Erythroblast (primary cell): ENCODE data around the gene NTRK1.

Source experiments
- DNase-seq, 2 experiments: peaks; one replicate each; lab custom pipeline; 2025; lab: John Stamatoyannopoulos, UW
- GATA1 ChIP-seq: IDR thresholded peaks from 2 replicates; pipeline ENCODE4 v1.6.1; 2011; ENCODE audit warnings: low read depth, mild to moderate bottlenecking, control low read depth, low read length, moderate library complexity
- POLR2A ChIP-seq: IDR thresholded peaks from 2 replicates; pipeline ENCODE4 v1.6.1; 2011; ENCODE audit warnings: mild to moderate bottlenecking, low read length

NTRK1 gene

GRCh38 chr1:156860628-156861423, at the start of gene NTRK1:
NTRK1 (plus strand) TSS chr1:156860865; CDS start chr1:156860935, 70 bp downstream.
- TF ChIP-seq GATA1 (no peak), POLR2A (no peak)
- DNase-seq = peak; percentile 41 to 46

- DNase-seq = no peak
- TF ChIP-seq POLR2A = no peak
- no peak for TF ChIP-seq GATA1
These were observed 49.5 kb upstream of the NTRK1 start for GRCh38 chr1:156811168-156811567.

DNA sequence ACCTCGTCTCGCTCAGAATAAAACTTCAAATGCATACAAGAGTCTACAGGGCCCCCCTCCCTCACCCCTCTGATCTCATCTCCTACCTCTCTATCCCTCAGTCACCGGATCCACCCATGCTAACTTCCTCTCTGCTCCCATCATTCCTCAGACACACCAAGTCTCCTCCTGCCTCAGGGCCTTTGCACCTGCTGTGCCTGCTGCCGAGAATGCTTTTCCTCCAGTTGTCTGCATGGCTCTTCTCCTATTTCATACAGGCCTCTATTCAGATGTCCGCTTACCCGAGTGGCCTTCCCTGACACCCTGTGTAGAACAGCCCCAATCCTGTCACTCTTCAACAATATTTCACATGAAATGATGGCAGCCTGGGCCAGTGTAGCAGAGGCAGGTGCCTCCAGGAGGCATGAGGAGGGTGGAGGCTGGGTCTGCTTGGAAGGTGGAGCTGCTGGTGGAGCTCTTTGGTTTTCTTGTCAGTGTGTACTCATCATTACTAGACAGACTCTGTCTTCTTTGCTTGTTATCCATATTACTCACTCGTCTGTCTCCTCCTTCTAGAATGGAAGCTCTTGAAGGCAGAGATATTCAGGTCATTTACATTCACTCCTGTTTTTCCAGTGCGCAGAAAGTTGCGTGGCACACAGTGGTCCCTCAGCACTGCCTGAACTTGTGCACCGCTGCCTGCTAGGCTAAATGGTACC, 48.2 kb upstream of the NTRK1 start:
- DNase-seq = no peak
- TF ChIP-seq POLR2A = no peak
- no peak for TF ChIP-seq GATA1

DNA sequence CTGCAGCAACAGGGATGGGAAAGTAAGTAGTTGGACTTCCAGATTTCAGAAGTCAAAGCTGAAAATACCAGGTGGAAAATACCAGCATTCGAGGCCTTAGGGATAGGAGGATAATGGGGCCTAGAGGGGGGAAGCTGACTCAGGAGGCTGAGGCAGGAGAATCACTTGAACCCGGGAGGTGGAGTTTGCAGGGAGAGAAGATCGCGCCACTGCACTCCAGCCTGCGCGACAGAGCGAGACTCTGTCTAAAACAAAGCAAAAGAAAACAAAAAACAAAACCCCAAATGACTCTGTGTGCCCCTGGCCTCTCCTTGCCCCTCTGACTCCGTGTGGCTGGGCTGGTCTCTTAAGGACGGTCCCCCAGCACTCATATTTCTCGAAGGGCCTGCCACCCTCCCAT, 47.4 kb upstream of the NTRK1 start:
- TF ChIP-seq GATA1 = no peak
- TF ChIP-seq POLR2A = no peak
- no peak for DNase-seq

GRCh38 chr1:156813750-156814570, 46.7 kb upstream of the NTRK1 start:
- peak; percentile 62 to 63 for DNase-seq
- TF ChIP-seq GATA1 = no peak

DNA sequence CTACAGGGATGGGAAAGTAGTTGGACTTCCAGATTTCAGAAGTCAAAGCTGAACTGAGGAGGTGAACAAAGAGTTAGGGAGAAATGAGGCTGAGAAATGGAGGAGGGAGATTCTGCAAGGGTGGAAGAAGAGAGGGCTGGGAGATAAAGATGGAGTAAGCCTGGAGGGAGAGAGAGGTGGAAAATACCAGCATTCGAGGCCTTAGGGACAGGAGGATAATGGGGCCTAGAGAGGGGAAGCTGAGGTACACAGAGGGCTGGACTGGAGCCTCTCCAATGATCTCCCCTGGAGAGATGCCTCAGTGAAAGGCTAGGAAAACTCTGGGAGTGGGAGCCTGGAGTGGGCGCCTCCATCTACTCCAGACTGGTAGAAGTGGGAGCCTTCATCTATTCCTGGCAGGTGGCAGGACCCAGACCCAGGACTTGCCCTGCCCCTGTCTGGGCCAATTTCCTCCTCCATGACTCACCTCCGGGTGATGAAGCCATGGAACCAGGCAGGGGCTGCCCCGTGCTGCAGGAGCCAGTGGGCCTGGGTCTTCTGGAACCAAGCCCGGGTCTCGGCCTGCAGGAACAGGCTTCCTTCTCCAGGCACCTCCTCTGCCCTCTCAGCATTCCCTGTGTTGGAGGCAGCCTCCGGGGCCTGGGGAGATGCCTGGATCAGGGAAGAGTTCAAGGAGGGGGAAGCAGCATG, 45.9 kb upstream of the NTRK1 start:
- DNase-seq = no peak

DNA sequence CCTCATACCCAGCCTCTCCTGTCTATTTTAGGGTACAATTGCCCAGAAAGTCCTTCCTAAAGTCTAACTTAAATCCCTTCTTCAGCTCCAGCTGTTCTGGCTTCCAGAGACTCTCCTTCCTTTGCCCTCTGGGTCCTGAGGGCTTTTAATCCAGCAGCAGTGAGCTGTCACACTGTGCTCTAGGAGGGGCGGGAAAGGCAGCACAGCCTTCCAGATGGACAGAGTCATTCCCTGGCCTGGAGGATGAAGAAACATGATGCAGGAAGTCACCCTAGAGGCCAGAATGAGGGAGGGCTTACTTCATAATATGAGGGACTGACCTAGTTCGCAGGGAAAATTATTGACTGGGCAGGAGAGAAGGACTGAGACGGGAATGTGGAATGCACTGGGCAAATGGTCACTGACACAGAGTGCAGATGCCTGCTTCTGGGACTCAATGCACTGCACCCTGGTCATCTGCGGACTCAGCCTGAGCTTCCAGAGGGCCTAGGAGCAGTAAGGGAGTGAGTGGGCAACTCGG, 45.3 kb upstream of the NTRK1 start:
- no peak for TF ChIP-seq GATA1
- no peak for TF ChIP-seq POLR2A
- DNase-seq = no peak

More for the DNA sequence above, 45.9 kb upstream of the NTRK1 start:
- TF ChIP-seq GATA1 (no peak), POLR2A (no peak)

GRCh38 chr1:156815961-156816422, 44.7 kb upstream of the NTRK1 start:
- no peak for DNase-seq
- TF ChIP-seq GATA1 = no peak
- TF ChIP-seq POLR2A = no peak

DNA sequence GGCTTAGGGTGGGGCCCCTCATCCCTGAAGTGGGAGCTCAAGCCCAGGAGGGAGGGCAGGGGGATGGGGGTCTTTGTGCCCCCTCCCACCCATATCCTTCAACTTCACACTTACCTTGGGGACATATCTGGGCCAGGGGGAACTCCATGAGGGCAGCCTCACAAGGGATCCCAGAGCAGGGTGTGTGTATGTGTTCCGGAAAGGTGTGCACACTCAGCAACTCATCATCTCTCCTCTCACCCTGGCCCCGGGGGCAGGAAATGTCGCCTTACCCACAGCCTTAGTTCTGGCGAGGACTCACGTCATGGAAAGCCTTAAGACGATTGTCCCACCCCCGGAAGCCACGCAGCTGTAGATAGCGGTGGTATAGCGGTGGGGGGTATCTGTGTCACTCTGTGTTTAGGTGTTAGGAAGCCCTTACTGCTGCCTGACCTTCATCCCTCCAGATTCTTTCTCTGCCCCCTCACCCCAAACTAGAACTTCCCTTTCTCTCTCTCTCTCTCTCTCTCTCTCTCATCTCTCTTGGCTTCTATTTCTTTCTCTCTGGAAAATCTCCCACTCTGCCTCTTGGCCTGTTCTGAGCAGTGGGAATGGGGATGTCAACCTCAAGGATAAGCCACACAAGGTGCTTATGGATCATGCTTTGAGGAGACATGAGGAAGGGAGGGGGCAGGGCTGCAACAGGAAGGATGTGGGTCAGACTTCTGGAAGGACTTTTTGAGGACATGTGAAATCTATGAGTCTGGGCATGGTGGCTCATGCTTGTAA, 43.9 kb upstream of the NTRK1 start, which contains the start of gene SH2D2A:
TSS of gene SH2D2A (minus strand) at position 288 of the 768 bp plus-strand sequence. CDS start at position 148, 140 bp downstream.
- TF ChIP-seq POLR2A (peak; percentile 75), GATA1 (no peak)
- DNase-seq = peak; percentile 27 to 36

GRCh38 chr1:156821801-156822200, 38.9 kb upstream of the NTRK1 start:
- DNase-seq = no peak
- TF ChIP-seq GATA1 = no peak

GRCh38 chr1:156822680-156823079, 38.0 kb upstream of the NTRK1 start:
- TF ChIP-seq POLR2A (no peak), GATA1 (no peak)
- no peak for DNase-seq

GRCh38 chr1:156823210-156823790, 37.4 kb upstream of the NTRK1 start:
- no peak for TF ChIP-seq POLR2A
- TF ChIP-seq GATA1 = no peak
- DNase-seq = no peak
